HL-60 (cell line): ENCODE measurements around the gene FEV.
A peak's percentile ranks its signal among the peaks of the same experiment; 100 is the strongest.

Experiments
- DNase-seq, 2 experiments: peaks; one replicate each; pipeline ENCODE4 v3.0.0-alpha.2; 2010 to 2020; ENCODE audit warnings: low read depth in 1 of 2, low spot score in 1 of 2
- H3K27ac ChIP-seq: fragments of 250-450 bp; sonication (Bioruptor Pico); replicated peaks from 2 replicates; pipeline ENCODE4 v1.5.1; 2020; ENCODE audit warnings: mild to moderate bottlenecking, moderate library complexity
- H3K27me3 ChIP-seq: fragments of 250-450 bp; sonication (Bioruptor Pico); 2 replicates; pipeline ENCODE4 v1.5.1; 2021; ENCODE audit warnings: mild to moderate bottlenecking, moderate library complexity; ENCODE audit not compliant: insufficient read depth, poor library complexity, severe bottlenecking
- H3K4me3 ChIP-seq: replicated peaks from 2 replicates; pipeline ENCODE4 v1.5.1; 2011; ENCODE audit warnings: mild to moderate bottlenecking, control low read depth, low read length; ENCODE audit not compliant: insufficient read depth
- GABPA ChIP-seq: IDR thresholded peaks from 2 replicates; pipeline ENCODE4 v1.6.1; 2012; ENCODE audit warnings: low read depth
- POLR2AphosphoS5 ChIP-seq: IDR thresholded peaks from 2 replicates; pipeline ENCODE4 v1.6.1; 2012; ENCODE audit warnings: low read depth
- REST ChIP-seq: IDR thresholded peaks from 2 replicates; pipeline ENCODE4 v1.6.1; 2012; ENCODE audit warnings: low read depth; ENCODE audit not compliant: insufficient replicate concordance
- SPI1 ChIP-seq: IDR thresholded peaks from 2 replicates; pipeline ENCODE4 v1.6.1; 2012; ENCODE audit warnings: low read depth, mild to moderate bottlenecking, borderline replicate concordance
- TF ChIP-seq, protein P1 (sequence below): IDR thresholded peaks from one replicate; pipeline ENCODE4 v1.5.1; 2011; ENCODE audit warnings: low read length, control low read depth, inconsistent platforms; ENCODE audit not compliant: insufficient read depth

FEV gene

DNA sequence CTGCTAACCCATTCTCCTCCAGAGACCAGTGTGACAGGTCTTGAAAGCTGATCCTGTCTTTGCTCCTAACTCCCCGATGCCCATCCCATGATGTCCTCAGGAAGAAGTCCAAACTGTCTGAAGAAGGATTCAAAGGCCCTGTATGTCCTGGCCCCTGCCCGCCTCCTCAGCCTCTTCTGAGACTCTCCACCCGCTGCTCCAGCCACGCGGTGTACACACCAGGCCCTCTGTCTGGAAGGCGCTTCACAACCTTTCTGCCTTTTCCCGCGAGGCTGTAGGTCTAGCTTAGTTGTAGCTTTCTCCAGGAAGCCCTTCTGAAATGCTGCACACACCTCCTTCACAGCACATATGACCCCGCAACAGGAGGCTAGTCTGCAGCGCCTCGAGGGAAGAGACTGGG, 31.7 kb upstream of the FEV start:
- no peak overlapping the region for H3K27ac ChIP-seq
- H3K4me3 ChIP-seq, result no peak overlapping the region
- no peak for DNase-seq
- peaks cover 2% of the 10 kb centered on the region for H3K27me3 ChIP-seq
- TF ChIP-seq, protein P1, sequence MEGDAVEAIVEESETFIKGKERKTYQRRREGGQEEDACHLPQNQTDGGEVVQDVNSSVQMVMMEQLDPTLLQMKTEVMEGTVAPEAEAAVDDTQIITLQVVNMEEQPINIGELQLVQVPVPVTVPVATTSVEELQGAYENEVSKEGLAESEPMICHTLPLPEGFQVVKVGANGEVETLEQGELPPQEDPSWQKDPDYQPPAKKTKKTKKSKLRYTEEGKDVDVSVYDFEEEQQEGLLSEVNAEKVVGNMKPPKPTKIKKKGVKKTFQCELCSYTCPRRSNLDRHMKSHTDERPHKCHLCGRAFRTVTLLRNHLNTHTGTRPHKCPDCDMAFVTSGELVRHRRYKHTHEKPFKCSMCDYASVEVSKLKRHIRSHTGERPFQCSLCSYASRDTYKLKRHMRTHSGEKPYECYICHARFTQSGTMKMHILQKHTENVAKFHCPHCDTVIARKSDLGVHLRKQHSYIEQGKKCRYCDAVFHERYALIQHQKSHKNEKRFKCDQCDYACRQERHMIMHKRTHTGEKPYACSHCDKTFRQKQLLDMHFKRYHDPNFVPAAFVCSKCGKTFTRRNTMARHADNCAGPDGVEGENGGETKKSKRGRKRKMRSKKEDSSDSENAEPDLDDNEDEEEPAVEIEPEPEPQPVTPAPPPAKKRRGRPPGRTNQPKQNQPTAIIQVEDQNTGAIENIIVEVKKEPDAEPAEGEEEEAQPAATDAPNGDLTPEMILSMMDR, result no peak
- TF ChIP-seq POLR2AphosphoS5 (no peak), REST (no peak), SPI1 (no peak), GABPA (no peak)

DNA sequence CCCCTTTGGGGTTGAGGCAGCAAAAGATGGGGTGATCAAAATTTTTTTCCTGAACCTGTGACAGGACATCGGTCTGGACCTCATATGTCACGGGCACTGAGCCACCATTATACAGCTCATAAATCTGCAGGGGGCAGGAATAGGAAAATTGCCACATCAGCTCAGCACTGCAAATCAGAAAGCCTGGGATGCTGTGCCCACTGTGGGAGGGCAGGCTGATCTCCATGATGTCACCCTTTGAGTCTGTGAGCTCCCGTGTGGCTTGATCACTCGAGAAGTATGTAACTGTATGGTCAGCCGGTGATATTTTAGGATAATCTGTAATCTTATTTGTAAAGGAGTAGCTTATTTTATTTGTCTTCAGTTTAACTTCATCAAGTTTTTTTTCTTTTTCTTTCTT, 25.9 kb upstream of the FEV start:
- Histone ChIP-seq H3K27me3 (no peaks in the 10 kb centered on the region), H3K27ac (no peak overlapping the region)
- DNase-seq, result no peak

GRCh38 chr2:219010162-219010756, 25.3 kb upstream of the FEV start:
- no peaks in the 10 kb centered on the region for H3K27me3 ChIP-seq
- H3K4me3 ChIP-seq, result no peak overlapping the region
- H3K27ac ChIP-seq, result no peak overlapping the region
- DNase-seq, result no peak
- TF ChIP-seq GABPA (no peak), POLR2AphosphoS5 (no peak), SPI1 (no peak), REST (no peak)
- TF ChIP-seq, protein P1, result peak; percentile 39

More for the DNA sequence above, 25.9 kb upstream of the FEV start:
- H3K4me3 ChIP-seq, result no peak overlapping the region
- no peak for TF ChIP-seq REST
- TF ChIP-seq POLR2AphosphoS5, result no peak
- TF ChIP-seq, protein P1, result no peak
- TF ChIP-seq GABPA, result no peak
- TF ChIP-seq SPI1, result no peak
